SK-N-SH (cell line): ENCODE data around the gene MBD2.

Experiments used
- EP300 ChIP-seq, 2 experiments: IDR thresholded peaks; 2 replicates each; pipeline versions ENCODE4 v1.4.0 to v1.6.1; 2012; ENCODE audit warnings: borderline replicate concordance in 1 of 2, low read depth in 1 of 2, low read length in 1 of 2
- TF ChIP-seq, protein P1 (sequence below): fragments of 200-600 bp; sonication (generic); IDR thresholded peaks from 2 replicates; pipeline ENCODE4 v1.6.1; 2017; ENCODE audit warnings: antibody characterized with exemption, mild to moderate bottlenecking, moderate library complexity

DNA sequence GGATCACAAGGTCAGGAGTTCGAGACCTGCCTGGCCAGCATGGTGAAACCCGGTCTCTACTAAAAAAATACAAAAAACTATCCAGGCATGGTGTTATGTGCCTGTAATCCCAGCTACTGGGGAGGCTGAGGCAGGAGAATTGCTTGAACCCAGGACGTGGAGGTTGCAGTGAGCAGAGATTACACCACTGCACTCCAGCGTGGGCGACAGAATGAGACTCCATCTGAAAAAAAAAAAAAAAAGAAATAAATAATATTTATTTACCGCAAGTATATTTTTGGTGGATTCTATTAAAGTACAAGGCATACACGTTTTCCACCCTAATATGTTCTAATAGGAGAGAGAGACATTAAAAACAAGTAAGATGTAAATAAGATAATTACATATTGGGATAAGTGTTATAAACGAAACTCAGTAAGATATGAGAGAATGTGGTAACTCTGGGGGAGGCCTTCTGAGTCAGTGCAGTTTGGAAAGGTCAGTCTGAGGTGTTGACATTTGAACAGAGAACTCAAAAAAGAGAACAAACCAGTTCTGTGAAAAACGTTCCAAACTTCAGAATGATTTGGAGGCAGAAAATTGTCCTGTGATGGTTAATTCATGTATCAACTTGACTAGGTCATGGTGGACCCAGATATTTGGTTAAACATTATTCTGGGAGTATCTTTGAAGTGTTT is 36.1 kb upstream of the MBD2 start:
- TF ChIP-seq, protein P1, sequence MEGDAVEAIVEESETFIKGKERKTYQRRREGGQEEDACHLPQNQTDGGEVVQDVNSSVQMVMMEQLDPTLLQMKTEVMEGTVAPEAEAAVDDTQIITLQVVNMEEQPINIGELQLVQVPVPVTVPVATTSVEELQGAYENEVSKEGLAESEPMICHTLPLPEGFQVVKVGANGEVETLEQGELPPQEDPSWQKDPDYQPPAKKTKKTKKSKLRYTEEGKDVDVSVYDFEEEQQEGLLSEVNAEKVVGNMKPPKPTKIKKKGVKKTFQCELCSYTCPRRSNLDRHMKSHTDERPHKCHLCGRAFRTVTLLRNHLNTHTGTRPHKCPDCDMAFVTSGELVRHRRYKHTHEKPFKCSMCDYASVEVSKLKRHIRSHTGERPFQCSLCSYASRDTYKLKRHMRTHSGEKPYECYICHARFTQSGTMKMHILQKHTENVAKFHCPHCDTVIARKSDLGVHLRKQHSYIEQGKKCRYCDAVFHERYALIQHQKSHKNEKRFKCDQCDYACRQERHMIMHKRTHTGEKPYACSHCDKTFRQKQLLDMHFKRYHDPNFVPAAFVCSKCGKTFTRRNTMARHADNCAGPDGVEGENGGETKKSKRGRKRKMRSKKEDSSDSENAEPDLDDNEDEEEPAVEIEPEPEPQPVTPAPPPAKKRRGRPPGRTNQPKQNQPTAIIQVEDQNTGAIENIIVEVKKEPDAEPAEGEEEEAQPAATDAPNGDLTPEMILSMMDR, result no peak
- no peak for TF ChIP-seq EP300 (IDR thresholded peaks at IDR 0.05; ENCODE audit: borderline replicate concordance in 1 of 2, low read depth in 1 of 2, low read length in 1 of 2)
